Natural killer cell (primary cell): ENCODE data around the gene TTC31. TPM values are rescaled to one million over a fixed set of nuclear protein-coding genes. Genes with fewer than 3 reads are reported as not detected.

ENCODE experiments used
- ATAC-seq, 3 donors: fragments of 150-1000 bp in 2 of 3; fragments of 200-7000 bp in 1 of 3; cut with Tn5 transposase; 1 replicate in 1 of 3; 2 replicates in 2 of 3; pipeline ENCODE4 v1.10.0; 2021; ENCODE audit warnings: mild to moderate bottlenecking in 2 of 3, moderate library complexity in 2 of 3
- DNase-seq, 2 donors: peaks; one replicate each; pipeline versions ENCODE4 v3.0.0 to v3.0.0-alpha.2; 2013 to 2021; ENCODE audit warnings: mixed read lengths in 1 of 2
- H3K27ac ChIP-seq: one replicate; pipeline ENCODE4 v1.5.1; 2013; ENCODE audit warnings: mild to moderate bottlenecking, low read length
- H3K27me3 ChIP-seq: one replicate; pipeline ENCODE4 v1.6.1; 2013; ENCODE audit warnings: low read length; ENCODE audit not compliant: control insufficient read depth, insufficient read depth
- H3K36me3 ChIP-seq: one replicate; pipeline ENCODE4 v1.6.1; 2013; ENCODE audit warnings: low read length; ENCODE audit not compliant: control insufficient read depth, insufficient read depth
- H3K4me1 ChIP-seq: one replicate; pipeline ENCODE4 v1.6.1; 2013; ENCODE audit warnings: low read length; ENCODE audit not compliant: control insufficient read depth, insufficient read depth
- H3K4me3 ChIP-seq: one replicate; pipeline ENCODE4 v1.5.1; 2013; ENCODE audit warnings: low read length
- H3K9me3 ChIP-seq: one replicate; pipeline ENCODE4 v1.6.1; 2013; ENCODE audit warnings: low read length; ENCODE audit not compliant: control insufficient read depth, insufficient read depth
- H3K27ac Mint-ChIP-seq, 2 donors: one replicate each; pipeline ENCODE4 v1.8.0; 2022; ENCODE audit warnings: mild to moderate bottlenecking in 2 of 2, mixed read lengths in 2 of 2, moderate library complexity in 1 of 2
- H3K27me3 Mint-ChIP-seq, 2 donors: one replicate each; pipeline ENCODE4 v1.8.0; 2022; ENCODE audit warnings: low read depth in 2 of 2, mixed read lengths in 2 of 2
- H3K36me3 Mint-ChIP-seq: one replicate; pipeline ENCODE4 v1.8.0; 2022; ENCODE audit warnings: mixed read lengths
- H3K4me1 Mint-ChIP-seq, 2 donors: one replicate each; pipeline ENCODE4 v1.8.0; 2022; ENCODE audit warnings: mixed read lengths in 2 of 2
- H3K4me3 Mint-ChIP-seq: one replicate; pipeline ENCODE4 v1.8.0; 2022; ENCODE audit warnings: mild to moderate bottlenecking, moderate library complexity, mixed read lengths
- H3K9me3 Mint-ChIP-seq, 2 donors: one replicate each; pipeline ENCODE4 v1.8.0; 2022; ENCODE audit warnings: mixed read lengths in 2 of 2
- CTCF ChIP-seq: fragments of 200-600 bp; IDR thresholded peaks from one replicate; pipeline ENCODE4 v1.8.0; 2022; ENCODE audit warnings: antibody characterized with exemption
- WGBS: methylation state at CpG from one replicate; pipeline ENCODE4 v1.1.7; 2013; ENCODE audit warnings: missing lambda C conversion rate; ENCODE audit not compliant: insufficient coverage; 5-methylcytosine and 5-hydroxymethylcytosine counted together
- intact Hi-C: fragments of 100-400 bp; cut with micrococcal nuclease; formaldehyde crosslinking; loops from one replicate; pipeline ENCODE4 v1.14.2; 2022
- total RNA-seq, 4 donors: library from RNA; stranded (reverse); fragments of 120-200 nt in 1 of 4; gene quantifications; one replicate each; pipeline versions ENCODE4 v1.2.3 to v1.2.4, GENCODE V29; 2013 to 2022

Gene TTC31
- total RNA-seq, 3 donors from 2014 or later (not counting 1 experiment from before 2014, with no cell fraction given) = 51.3 to 59.7 (median 53.1) TPM

DNA sequence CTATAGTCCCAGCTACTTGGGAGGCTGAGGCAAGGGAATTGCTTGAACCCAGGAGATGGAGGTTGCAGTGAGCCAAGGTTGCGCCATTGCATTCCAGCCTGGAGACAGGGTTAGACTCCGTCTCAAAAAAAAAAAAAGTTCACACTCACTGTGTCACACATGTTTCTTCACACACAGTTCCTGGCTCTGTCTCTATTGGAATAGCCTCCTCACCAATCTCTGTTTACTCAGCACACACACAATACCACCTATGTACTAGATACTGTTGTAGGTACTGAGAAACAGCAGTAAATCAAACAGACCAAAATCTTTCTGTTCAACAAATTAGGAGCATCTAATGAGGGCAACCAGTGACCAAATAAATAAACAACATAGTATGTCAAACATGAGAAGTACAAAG lies 3.3 kb downstream of the TTC31 start:
- peaks cover 8% of the 10 kb centered on the region for H3K36me3 Mint-ChIP-seq
- no peak overlapping the region for H3K4me3 Mint-ChIP-seq
- DNase-seq (no peak), ATAC-seq (no peak)
- no peaks in the 10 kb centered on the region for H3K9me3 Mint-ChIP-seq
- H3K4me3 ChIP-seq = no peak overlapping the region
- peaks cover 21% of the 10 kb centered on the region for H3K4me1 ChIP-seq
- H3K27me3 ChIP-seq = no peaks in the 10 kb centered on the region
- TF ChIP-seq CTCF = no peak
- peaks cover 20% of the 10 kb centered on the region for H3K36me3 ChIP-seq
- intact Hi-C loops = no loop called here
- peaks cover 19 to 38% of the 10 kb centered on the region in 2 donors for H3K4me1 Mint-ChIP-seq
- H3K27ac Mint-ChIP-seq = no peak overlapping the region
- WGBS = 93% methylated on average over 2 of the region's 2 CpGs
- no peaks in the 10 kb centered on the region for H3K9me3 ChIP-seq
- H3K27me3 Mint-ChIP-seq = no peaks in the 10 kb centered on the region
- H3K27ac ChIP-seq = no peak overlapping the region

GRCh38 chr2:74488643-74489481 lies 6.0 kb downstream of the TTC31 start:
- Mint-ChIP-seq H3K27ac (no peak overlapping the region), H3K9me3 (no peaks in the 10 kb centered on the region), H3K27me3 (no peaks in the 10 kb centered on the region), H3K36me3 (peaks cover 8% of the 10 kb centered on the region), H3K4me1 (peaks cover 5 to 18% of the 10 kb centered on the region in 2 donors), H3K4me3 (no peak overlapping the region)
- no peak overlapping the region for H3K27ac ChIP-seq
- H3K4me1 ChIP-seq = peaks cover 2% of the 10 kb centered on the region
- no peak for ATAC-seq
- peaks cover 46% of the 10 kb centered on the region for H3K36me3 ChIP-seq
- WGBS = 99% methylated on average over 9 of the region's 9 CpGs
- no peak overlapping the region for H3K4me3 ChIP-seq
- TF ChIP-seq CTCF = no peak
- H3K27me3 ChIP-seq = no peaks in the 10 kb centered on the region
- no peaks in the 10 kb centered on the region for H3K9me3 ChIP-seq
- intact Hi-C loops = no loop called here
- no peak for DNase-seq

DNA sequence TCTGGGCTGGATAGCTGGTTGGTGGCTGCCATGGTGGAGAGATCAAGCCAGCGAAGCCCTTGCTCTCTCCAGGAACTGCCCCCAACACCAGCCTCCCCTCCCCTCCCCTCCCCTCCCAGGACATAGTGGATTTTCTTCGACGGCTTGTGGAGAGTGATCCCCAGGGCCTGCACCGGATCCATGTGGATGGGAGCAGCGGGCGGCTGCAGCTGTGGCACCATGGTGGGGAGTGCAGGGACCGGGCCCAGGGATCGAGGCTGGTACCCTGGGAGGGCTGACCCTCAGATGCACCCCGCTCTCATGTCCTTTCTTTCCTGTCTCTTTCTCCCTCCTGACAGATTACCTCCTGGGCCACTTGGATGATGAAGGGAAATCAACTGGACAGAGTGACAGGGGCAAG lies 7.0 kb downstream of the TTC31 start:
- DNase-seq = no peak
- H3K27me3 ChIP-seq = no peaks in the 10 kb centered on the region
- no peaks in the 10 kb centered on the region for H3K9me3 ChIP-seq
- H3K9me3 Mint-ChIP-seq = no peaks in the 10 kb centered on the region
- no peaks in the 10 kb centered on the region for H3K4me1 ChIP-seq
- H3K36me3 Mint-ChIP-seq = peaks cover 8% of the 10 kb centered on the region
- H3K27ac Mint-ChIP-seq = no peak overlapping the region
- H3K4me1 Mint-ChIP-seq = peaks cover 5 to 18% of the 10 kb centered on the region in 2 donors
- no peak overlapping the region for H3K27ac ChIP-seq
- TF ChIP-seq CTCF = no peak
- no peak for ATAC-seq
- 98% methylated on average over 6 of the region's 9 CpGs for WGBS
- no peaks in the 10 kb centered on the region for H3K27me3 Mint-ChIP-seq
- H3K4me3 ChIP-seq = no peak overlapping the region
- H3K36me3 ChIP-seq = peaks cover 48% of the 10 kb centered on the region
- intact Hi-C loops = no loop called here
- no peak overlapping the region for H3K4me3 Mint-ChIP-seq
